GM10266 (cell line): ENCODE measurements around the gene CASP6.

Source experiments
- DNase-seq: peaks from one replicate; pipeline ENCODE4 v3.0.0; 2012; ENCODE audit errors: extremely low spot score
- TF ChIP-seq, protein P1 (sequence below): IDR thresholded peaks from 2 replicates; pipeline ENCODE4 v1.5.1; 2012; ENCODE audit warnings: mild to moderate bottlenecking, low read depth; ENCODE audit not compliant: control insufficient read depth, insufficient read depth; ENCODE audit errors: missing control alignments

CASP6 gene

DNA sequence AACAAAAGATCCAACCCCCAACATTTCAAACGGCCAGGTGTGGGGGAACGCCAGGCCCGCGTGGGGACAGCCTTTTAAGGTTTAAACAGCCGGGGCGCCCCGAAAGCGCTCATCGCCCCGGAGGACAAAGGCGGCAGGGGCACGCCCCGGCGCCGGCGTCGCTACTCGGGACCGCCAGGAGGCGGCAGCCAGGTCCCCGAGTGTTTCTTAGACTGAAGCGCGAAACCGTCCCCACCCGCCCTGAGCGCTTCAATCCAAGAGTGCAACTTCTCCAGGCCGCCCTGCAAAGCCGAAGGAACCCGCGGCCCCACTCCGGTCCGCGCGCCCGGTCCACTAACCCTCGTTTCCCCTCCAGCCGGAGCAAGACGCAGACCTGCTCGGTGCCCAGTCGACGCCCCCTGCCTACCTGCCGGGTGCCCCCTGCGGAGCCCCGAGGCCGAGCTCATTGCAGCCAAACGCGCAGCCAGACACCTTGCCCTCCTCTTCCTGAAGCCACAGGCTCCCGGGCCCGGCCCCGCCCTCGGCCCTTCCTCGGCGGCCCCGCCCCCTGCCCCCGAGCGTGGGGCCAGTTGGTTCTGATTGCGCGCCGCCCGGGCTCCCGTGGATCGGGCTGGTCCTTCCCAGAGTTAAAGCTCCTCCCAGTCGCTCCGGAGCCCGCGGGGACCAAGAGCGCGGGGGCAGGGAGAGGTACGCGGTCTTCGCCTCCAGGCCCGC, at the start of gene CASP6:
CASP6 (minus strand) TSS at position 496 of the 714 bp plus-strand sequence; CDS start at position 446, 50 bp downstream.
- peak; percentile 80 for DNase-seq
- TF ChIP-seq, protein P1, sequence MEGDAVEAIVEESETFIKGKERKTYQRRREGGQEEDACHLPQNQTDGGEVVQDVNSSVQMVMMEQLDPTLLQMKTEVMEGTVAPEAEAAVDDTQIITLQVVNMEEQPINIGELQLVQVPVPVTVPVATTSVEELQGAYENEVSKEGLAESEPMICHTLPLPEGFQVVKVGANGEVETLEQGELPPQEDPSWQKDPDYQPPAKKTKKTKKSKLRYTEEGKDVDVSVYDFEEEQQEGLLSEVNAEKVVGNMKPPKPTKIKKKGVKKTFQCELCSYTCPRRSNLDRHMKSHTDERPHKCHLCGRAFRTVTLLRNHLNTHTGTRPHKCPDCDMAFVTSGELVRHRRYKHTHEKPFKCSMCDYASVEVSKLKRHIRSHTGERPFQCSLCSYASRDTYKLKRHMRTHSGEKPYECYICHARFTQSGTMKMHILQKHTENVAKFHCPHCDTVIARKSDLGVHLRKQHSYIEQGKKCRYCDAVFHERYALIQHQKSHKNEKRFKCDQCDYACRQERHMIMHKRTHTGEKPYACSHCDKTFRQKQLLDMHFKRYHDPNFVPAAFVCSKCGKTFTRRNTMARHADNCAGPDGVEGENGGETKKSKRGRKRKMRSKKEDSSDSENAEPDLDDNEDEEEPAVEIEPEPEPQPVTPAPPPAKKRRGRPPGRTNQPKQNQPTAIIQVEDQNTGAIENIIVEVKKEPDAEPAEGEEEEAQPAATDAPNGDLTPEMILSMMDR = peak; percentile 74

DNA sequence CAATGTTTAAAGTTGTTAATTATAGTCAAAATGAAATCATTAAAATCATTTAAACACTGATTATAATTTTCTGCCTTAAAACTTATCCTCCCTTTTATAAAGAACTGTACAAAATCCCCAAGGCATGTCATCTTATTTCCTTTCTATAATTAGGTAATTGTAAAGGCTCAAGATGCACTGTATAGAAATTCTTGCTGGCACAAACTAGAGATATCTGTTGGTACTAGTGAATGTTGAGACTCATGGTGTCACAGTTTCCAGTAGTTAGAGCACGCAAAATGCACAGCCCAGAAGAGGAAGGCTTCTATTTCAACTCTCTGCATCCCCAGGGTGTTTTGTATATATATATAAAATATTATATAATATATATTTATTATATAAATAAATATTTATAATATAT, 49.3 kb upstream of the CASP6 start:
- TF ChIP-seq, protein P1 = no peak
- DNase-seq = no peak

- no peak for DNase-seq
- TF ChIP-seq, protein P1 = no peak
These were observed 48.6 kb upstream of the CASP6 start for GRCh38 chr4:109751852-109752251.

DNA sequence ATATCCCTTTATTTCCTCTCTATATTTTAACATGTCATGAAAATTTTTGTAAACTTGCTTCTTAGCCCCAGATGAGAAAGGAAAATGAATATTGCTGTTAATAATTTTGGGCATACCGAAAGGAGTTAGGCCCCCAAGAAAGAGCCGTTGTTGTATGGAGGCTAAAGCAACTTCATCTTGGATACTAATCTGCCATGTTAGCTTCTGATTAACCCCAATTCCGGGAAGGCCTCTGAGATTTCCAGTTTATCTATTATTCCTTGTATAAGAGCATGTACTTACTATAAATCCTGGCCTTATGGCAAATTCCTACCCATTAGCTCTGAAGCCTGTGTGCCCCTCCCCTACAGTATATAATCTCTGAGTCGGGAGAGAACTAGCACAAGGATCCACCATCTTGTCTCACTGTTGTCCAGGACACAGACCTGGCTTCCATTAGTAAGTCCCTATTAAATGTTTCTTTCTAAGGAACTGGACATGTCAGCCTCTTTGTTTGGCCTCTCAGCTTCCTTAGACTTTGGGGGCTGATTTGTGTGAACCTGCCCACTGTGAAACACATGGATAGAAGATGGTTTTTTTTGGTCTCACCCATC, 47.5 kb upstream of the CASP6 start:
- DNase-seq = no peak
- TF ChIP-seq, protein P1 = no peak

DNA sequence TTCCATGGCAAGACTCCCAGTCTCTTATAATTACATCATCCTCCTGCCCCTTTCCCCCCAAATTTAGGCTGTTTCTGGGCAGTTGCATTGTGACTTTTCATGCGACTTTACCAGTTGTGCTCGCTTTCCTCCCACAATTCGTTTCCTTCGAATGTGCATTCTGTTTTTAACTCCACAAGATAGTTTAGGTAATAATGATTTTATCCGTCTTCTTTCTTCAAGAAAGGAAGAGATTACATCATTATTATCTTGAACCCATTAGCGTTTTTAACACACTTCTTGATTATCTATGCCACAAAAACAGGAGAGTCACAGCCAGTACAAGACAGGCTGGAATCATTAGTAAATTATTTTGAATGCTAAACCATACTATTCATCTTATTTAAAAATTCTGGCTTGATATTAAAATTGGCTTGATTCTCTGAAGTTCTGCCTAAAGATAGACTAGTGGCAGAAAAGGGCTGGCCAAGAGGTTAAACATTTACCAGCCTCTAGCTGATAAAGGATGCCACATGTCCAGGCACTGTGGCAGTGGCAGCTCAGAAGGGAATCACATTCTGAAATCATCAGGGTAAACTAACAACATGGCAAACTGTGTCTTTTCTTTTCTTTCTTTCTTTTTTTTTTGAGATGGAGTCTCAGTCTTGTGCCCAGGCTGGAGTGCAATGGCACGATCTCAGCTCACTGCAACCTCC, 46.3 kb upstream of the CASP6 start:
- DNase-seq = no peak
- TF ChIP-seq, protein P1 = no peak

- DNase-seq = no peak
- TF ChIP-seq, protein P1 = no peak
These were observed 44.9 kb upstream of the CASP6 start for GRCh38 chr4:109748114-109748513.

DNA sequence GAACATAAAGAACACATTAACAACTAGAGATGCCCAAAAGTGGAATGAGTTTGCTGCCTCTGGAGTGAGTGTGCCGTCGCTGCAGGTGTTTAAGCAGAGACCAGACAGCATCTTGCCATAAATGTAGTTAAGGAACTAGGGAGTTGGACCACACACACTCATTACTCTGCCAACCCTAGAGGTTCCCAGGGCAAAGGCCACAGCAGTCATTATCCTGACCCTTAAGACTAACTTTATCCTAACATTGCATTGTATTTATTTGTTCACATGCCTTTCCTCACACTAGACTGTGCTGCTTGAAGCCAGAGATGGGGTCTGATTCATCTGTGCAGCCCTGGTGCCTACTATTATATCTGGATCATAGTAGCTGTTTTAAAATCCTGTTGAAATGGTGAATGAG, 43.5 kb upstream of the CASP6 start:
- TF ChIP-seq, protein P1 = no peak
- no peak for DNase-seq
